B cell (primary cell): ENCODE measurements around the gene GPAT3. TPM values are rescaled to one million over a fixed set of nuclear protein-coding genes. Genes with fewer than 3 reads are reported as not detected.

Experiments
- ATAC-seq: fragments of 200-7000 bp; cut with Tn5 transposase; one replicate; pipeline ENCODE4 v1.10.0; 2021; ENCODE audit warnings: low read depth, mild to moderate bottlenecking, moderate number of reproducible peaks, moderate library complexity
- CTCF ChIA-PET: fragments of 350-600 bp; sonication (Branson Sonifier 250); formaldehyde crosslinking; loops from one replicate; lab custom pipeline; 2021; ENCODE audit warnings: antibody characterized with exemption, inconsistent platforms; lab: Charles Lee
- POLR2A ChIA-PET: fragments of 350-600 bp; sonication (Branson Sonifier 250); formaldehyde crosslinking; loops from one replicate; lab custom pipeline; 2021; ENCODE audit warnings: antibody characterized with exemption; lab: Charles Lee
- DNase-seq: peaks from one replicate; pipeline ENCODE4 v3.0.0; 2013
- H2AFZ ChIP-seq: 2 replicates; pipeline ENCODE4 v1.6.1; 2012; ENCODE audit warnings: mild to moderate bottlenecking, low read depth, low read length; ENCODE audit not compliant: insufficient read depth, poor library complexity, severe bottlenecking
- H3K27ac ChIP-seq, 2 donors: 1 replicate in 1 of 2; 2 replicates in 1 of 2; pipeline ENCODE4 v1.5.1; 2012 to 2013; ENCODE audit warnings: low read length in 2 of 2, mild to moderate bottlenecking in 2 of 2, moderate library complexity in 1 of 2
- H3K27me3 ChIP-seq, 4 experiments: fragments of 200-600 bp in 1 of 4; sonication (generic) in 1 of 4; replicated peaks in 1 of 4; 1 replicate in 2 of 4; 2 replicates in 2 of 4; pipeline versions ENCODE4 v1.6.1 to v1.7.0; 2013 to 2016; ENCODE audit warnings: low read length in 3 of 4, mild to moderate bottlenecking in 2 of 4, mixed read lengths in 1 of 4, moderate library complexity in 1 of 4; ENCODE audit not compliant: insufficient read depth in 4 of 4, control insufficient read depth in 3 of 4; ENCODE audit errors: control extremely low read depth in 1 of 4
- H3K36me3 ChIP-seq, 2 experiments: replicated peaks in 1 of 2; 1 replicate in 1 of 2; 2 replicates in 1 of 2; pipeline versions ENCODE4 v1.6.1 to v1.7.1; 2013; ENCODE audit warnings: low read length in 1 of 2; ENCODE audit not compliant: insufficient read depth in 2 of 2, control insufficient read depth in 1 of 2; ENCODE audit errors: control extremely low read depth in 1 of 2, extremely low read depth in 1 of 2
- H3K4me1 ChIP-seq, 2 donors: fragments of 200-600 bp in 1 of 2; sonication (generic) in 1 of 2; 1 replicate in 1 of 2; 2 replicates in 1 of 2; pipeline versions ENCODE4 v1.5.1 to v1.6.1; 2013 to 2017; ENCODE audit warnings: low read length in 2 of 2; ENCODE audit not compliant: control insufficient read depth in 2 of 2, insufficient read depth in 2 of 2
- H3K4me2 ChIP-seq: replicated peaks from 2 replicates; pipeline ENCODE3; 2012; ENCODE audit warnings: mild to moderate bottlenecking, low read depth, low read length; ENCODE audit not compliant: poor library complexity, severe bottlenecking
- H3K4me3 ChIP-seq, 5 experiments: fragments of 200-600 bp in 1 of 5; sonication (generic) in 1 of 5; 1 replicate in 3 of 5; 2 replicates in 2 of 5; pipeline versions ENCODE4 v1.5.1 to v1.7.0; 2011 to 2016; ENCODE audit warnings: low read length in 4 of 5, mild to moderate bottlenecking in 4 of 5, low read depth in 2 of 5, control low read depth in 1 of 5, moderate library complexity in 1 of 5; ENCODE audit not compliant: insufficient read depth in 1 of 5; ENCODE audit errors: control extremely low read depth in 1 of 5, extremely low read depth in 1 of 5
- H3K79me2 ChIP-seq: fragments of 200-600 bp; sonication (generic); one replicate; pipeline ENCODE4 v1.6.0; 2016; ENCODE audit warnings: low read length; ENCODE audit not compliant: control insufficient read depth, insufficient read depth
- H3K9ac ChIP-seq: fragments of 200-600 bp; sonication (generic); 2 replicates; pipeline ENCODE4 v1.6.1; 2017; ENCODE audit warnings: mild to moderate bottlenecking, low read length, moderate library complexity
- H3K9me3 ChIP-seq, 3 donors: one replicate each; pipeline versions ENCODE4 v1.6.1 to v1.7.1; 2013; ENCODE audit warnings: low read length in 2 of 3; ENCODE audit not compliant: control insufficient read depth in 2 of 3, insufficient read depth in 1 of 3; ENCODE audit errors: control extremely low read depth in 1 of 3
- H4K20me1 ChIP-seq: 2 replicates; pipeline ENCODE4 v1.6.0; 2012; ENCODE audit warnings: mild to moderate bottlenecking, low read length; ENCODE audit not compliant: insufficient read depth, control insufficient read depth, poor library complexity, severe bottlenecking
- H3K27ac Mint-ChIP-seq: one replicate; pipeline ENCODE4 v1.8.0; 2021; ENCODE audit warnings: mixed read lengths
- H3K27me3 Mint-ChIP-seq: one replicate; pipeline ENCODE4 v1.8.0; 2021; ENCODE audit warnings: mixed read lengths
- H3K4me1 Mint-ChIP-seq: one replicate; pipeline ENCODE4 v1.8.0; 2021; ENCODE audit warnings: mixed read lengths
- H3K4me3 Mint-ChIP-seq: one replicate; pipeline ENCODE4 v1.8.0; 2021; ENCODE audit warnings: mixed read lengths
- H3K9me3 Mint-ChIP-seq: one replicate; pipeline ENCODE4 v1.8.0; 2022; ENCODE audit warnings: mixed read lengths; ENCODE audit not compliant: insufficient read depth
- CTCF ChIP-seq: fragments of 200-600 bp; IDR thresholded peaks from one replicate; pipeline ENCODE4 v1.8.0; 2022; ENCODE audit warnings: antibody characterized with exemption, mild to moderate bottlenecking
- EZH2 ChIP-seq: IDR thresholded peaks from 2 replicates; pipeline ENCODE4 v1.6.1; 2012; ENCODE audit warnings: borderline replicate concordance, low read depth, mild to moderate bottlenecking, moderate library complexity, low read length; ENCODE audit not compliant: insufficient read depth, poor library complexity, severe bottlenecking
- WGBS: methylation state at CpG from one replicate; pipeline ENCODE4 v1.1.5; 2013; ENCODE audit warnings: missing lambda C conversion rate; ENCODE audit not compliant: insufficient coverage; 5-methylcytosine and 5-hydroxymethylcytosine counted together
- intact Hi-C: fragments of 100-400 bp; cut with micrococcal nuclease; formaldehyde crosslinking; loops from one replicate; pipeline ENCODE4 v1.10.0; 2022
- polyA plus RNA-seq: library from polyadenylated mRNA; depleted of rRNA; stranded (reverse); fragments of >200 nt; gene quantifications from 2 replicates; pipeline ENCODE4 v1.2.3, GENCODE V29; 2012
- total RNA-seq, 2 donors: library from RNA; stranded (reverse); fragments of 120-200 nt in 1 of 2; gene quantifications; 1 replicate in 1 of 2; 2 replicates in 1 of 2; pipeline versions ENCODE4 v1.2.3 to v1.2.4, GENCODE V29; 2013 to 2022

GPAT3 gene
- total and polyA plus RNA-seq, 2 donors (not counting 1 experiment from before 2014, with no cell fraction given) = 0.06 to 0.89 TPM

- intact Hi-C loops = no loop called here
- no peak overlapping the region for H3K27ac Mint-ChIP-seq
- POLR2A ChIA-PET = no interaction called here
These were observed 73.5 kb downstream of the GPAT3 start for GRCh38 chr4:83609365-83609764.

GRCh38 chr4:83610729-83611128, 74.8 kb downstream of the GPAT3 start:
- Histone ChIP-seq H3K9me3 (peaks cover 3 to 24% (median 18%) of the 10 kb centered on the region in 3 donors), H3K79me2 (no peaks in the 10 kb centered on the region), H3K4me2 (no peak overlapping the region), H3K27me3 (peaks cover 0 to 4% (median 1%) of the 10 kb centered on the region in 4 experiments), H2AFZ (no peak overlapping the region), H3K4me1 (no peaks in the 10 kb centered on the region), H4K20me1 (no peaks in the 10 kb centered on the region), H3K36me3 (no peaks in the 10 kb centered on the region), H3K4me3 (no peak overlapping the region), H3K27ac (no peak overlapping the region), H3K9ac (no peak overlapping the region)
- DNase-seq (no peak), ATAC-seq (no peak)
- Mint-ChIP-seq H3K4me1 (peaks cover 4% of the 10 kb centered on the region), H3K27me3 (peaks cover 15% of the 10 kb centered on the region), H3K27ac (no peak overlapping the region), H3K4me3 (no peak overlapping the region), H3K9me3 (peaks cover 24% of the 10 kb centered on the region)
- ChIA-PET CTCF (no interaction called here), POLR2A (no interaction called here)
- TF ChIP-seq CTCF (no peak), EZH2 (no peak)
- intact Hi-C loops = no loop called here
- WGBS = no CpG with 5 or more reads among the region's 1 CpG

More at GRCh38 chr4:83609365-83609764, 73.5 kb downstream of the GPAT3 start:
- Histone ChIP-seq H3K4me1 (no peaks in the 10 kb centered on the region), H3K4me2 (no peak overlapping the region), H3K9ac (no peak overlapping the region), H2AFZ (no peak overlapping the region), H3K36me3 (no peaks in the 10 kb centered on the region), H3K27me3 (peaks cover 0 to under 1% (median 0%) of the 10 kb centered on the region in 4 experiments), H3K79me2 (no peaks in the 10 kb centered on the region), H3K4me3 (no peak overlapping the region), H3K27ac (no peak overlapping the region), H3K9me3 (peaks cover 3 to 14% (median 7%) of the 10 kb centered on the region in 3 donors), H4K20me1 (no peaks in the 10 kb centered on the region)
- TF ChIP-seq CTCF (no peak), EZH2 (no peak)
- Mint-ChIP-seq H3K9me3 (peaks cover 21% of the 10 kb centered on the region), H3K27me3 (peaks cover 15% of the 10 kb centered on the region), H3K4me3 (no peak overlapping the region), H3K4me1 (peaks cover 4% of the 10 kb centered on the region)
- ATAC-seq = no peak
- DNase-seq = no peak
- CTCF ChIA-PET = no interaction called here
